Right lung (tissue), 5 donors: ENCODE measurements around the gene ENAM. TPM values are rescaled to one million over a fixed set of nuclear protein-coding genes. Genes with fewer than 3 reads are reported as not detected.
"Not testable (repeated sequence)": the region's sequence is repeated elsewhere in the genome, so short reads cannot be mapped to it uniquely, and the experiment has no call there.

Experiments
- DNase-seq, 2 donors: peaks; one replicate each; pipeline ENCODE4 v3.0.0-alpha.2; 2013
- polyA plus RNA-seq, 5 donors: library from polyadenylated mRNA; unstranded; fragments of 120-200 nt; gene quantifications; one replicate each; pipeline versions ENCODE4 v1.2.1 to v1.2.3, GENCODE V29; 2013; ENCODE audit warnings: inconsistent platforms in 1 of 5, low replicate concordance in 1 of 5; ENCODE audit not compliant: insufficient read length in 5 of 5, insufficient read depth in 1 of 5

Gene ENAM
- polyA plus RNA-seq, 5 donors, result 0.14 to 0.84 (median 0.42) TPM

- no peak for DNase-seq
Measured at GRCh38 chr4:70674731-70675130, 46.2 kb downstream of the ENAM start.

DNA sequence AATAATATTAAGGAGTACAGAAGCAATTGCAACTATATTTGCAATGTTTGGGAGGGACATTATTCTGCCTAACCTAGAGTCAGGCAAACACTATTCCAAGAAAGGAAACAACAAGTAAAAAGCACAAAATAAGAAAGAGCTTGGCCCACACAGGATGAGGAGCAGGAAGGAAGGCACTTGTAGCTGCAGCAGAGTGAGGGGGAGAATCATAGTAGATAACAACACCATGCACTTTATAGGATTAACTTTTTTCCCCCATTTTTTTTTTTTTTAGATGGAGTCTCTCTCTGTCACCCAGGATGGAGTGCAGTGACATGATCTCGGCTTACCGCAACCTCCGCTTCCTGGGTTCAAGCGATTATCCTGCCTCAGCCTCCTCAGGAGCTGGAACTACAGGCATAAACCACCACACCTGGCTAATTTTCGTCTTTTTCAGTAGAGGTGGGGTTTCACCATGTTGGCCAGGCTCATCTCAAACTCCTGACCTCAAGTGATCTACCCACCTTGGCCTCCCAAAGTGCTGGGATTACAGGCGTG lies 48.1 kb downstream of the ENAM start:
- no peak for DNase-seq

DNA sequence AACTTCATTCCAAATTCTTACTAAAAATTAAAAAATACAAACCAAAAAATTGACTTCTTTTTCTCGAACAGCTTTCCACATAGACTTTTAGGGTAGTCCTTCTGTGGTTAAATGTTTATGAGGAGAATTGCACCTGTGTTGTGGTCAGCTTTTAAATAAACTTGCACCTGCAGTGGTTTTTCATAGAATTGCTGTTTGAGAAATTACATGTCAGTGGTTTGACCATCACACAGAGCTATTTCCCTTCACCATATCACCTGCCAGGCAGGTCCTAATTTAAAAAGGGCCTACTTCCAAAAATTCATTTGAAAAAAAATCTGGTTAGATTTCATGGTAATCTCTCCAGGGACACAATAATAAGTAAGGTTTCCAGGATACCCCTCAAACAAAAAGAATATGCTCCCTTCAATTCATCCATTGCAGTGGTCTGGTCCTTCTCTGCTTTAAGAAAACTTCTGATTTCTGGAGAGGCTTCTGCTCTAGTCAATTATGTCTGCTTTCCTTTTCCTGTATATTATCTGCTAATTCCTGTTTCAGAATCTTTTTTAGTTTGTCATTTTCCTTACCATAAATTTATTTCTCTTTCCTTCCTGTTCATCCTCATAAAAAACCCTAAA lies 49.9 kb downstream of the ENAM start:
- DNase-seq, result no peak

- peak; percentile 57 to 62 for DNase-seq
Measured at GRCh38 chr4:70680934-70681333, 52.4 kb downstream of the ENAM start.

DNA sequence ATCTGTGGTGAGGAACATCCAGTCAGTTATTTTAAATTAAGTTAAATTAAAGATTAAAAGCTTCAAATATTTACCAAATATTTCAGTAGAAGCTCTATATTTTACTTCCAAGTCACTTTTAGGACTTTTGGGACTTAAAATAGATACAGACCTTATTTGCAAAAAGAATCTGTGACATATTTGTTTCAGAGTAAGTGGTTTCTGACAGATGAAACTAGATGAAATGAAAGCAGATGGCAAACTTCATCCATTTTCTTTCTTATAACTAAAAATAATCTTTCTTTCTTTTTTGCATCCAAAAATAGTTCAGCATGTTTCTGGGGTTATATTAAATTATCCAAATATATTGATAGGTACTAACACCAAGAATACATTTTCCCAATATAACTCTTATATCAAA lies 53.2 kb downstream of the ENAM start:
- DNase-seq, result no peak

GRCh38 chr4:70682142-70682541 lies 53.6 kb downstream of the ENAM start:
- DNase-seq, result not testable (repeated sequence)

DNA sequence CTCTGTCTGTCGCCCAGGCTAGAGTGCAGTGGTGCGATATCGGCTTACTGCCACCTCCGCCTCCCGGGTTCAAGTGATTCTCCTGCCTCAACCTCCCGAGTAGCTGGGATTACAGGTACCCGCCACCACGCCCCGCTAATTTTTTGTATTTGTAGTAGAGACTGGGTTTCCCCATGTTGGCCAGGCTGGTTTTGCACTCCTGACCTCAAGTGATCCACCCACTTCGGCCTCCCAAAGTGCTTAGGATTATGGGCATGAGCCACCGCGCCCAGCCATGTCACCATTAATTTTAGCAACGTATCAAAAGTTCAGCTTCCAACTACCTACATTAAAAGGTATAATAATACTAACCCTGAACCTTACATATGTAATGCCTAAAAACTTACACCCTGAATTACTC lies 58.8 kb downstream of the ENAM start:
- no peak for DNase-seq

DNA sequence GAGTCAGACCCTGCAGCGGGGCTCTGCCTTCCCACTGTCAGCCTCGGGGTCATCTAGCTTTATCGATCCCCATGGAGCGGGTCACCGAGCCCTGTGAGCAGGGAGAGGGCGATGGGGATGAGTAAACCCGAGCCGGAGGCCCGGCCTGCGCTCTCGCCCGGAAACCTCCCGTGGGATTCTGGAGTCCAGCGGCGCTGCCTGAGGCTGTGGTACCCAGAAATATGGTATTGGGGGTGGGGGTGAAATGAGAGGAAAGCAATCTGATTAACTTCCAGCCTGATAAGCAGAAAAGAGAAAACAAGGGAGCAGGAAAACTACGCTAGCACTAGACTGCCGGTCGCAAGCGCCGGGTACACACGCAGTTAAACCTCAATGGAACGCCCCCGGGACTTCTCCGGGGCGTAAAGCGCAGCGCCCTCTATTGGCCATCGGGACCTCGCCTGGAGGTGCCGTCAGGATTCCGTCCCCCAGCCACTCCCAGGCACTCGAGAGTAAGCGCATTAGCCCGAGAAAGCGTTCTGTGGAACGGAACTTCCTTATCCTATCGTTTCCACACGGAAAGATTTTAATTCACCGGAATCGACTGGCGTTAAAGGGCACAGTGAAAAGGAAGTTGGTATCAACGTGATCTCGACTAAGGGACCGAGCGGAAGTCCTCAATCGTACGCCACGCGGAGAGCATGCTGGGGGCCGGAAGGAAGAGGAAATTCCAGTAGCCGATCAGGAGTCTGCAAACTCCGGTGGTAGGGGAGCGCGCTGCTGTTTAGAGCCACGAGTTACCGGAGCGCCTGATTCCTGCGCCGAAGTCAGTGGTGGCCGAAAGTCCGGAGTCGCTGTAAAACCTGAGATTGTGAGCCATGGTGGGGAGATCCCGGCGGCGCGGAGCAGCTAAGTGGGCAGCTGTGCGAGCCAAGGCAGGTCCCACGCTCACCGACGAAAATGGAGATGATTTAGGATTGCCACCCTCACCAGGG lies 59.6 kb downstream of the ENAM start, which contains the start of gene UTP3:
TSS of gene UTP3 (plus strand) at position 712 of the 974 bp plus-strand sequence. CDS start at position 858, 146 bp downstream.
- peak; percentile 97 to 98 for DNase-seq

- no peak for DNase-seq
Measured at GRCh38 chr4:70688795-70689231, 60.3 kb downstream of the ENAM start.

DNA sequence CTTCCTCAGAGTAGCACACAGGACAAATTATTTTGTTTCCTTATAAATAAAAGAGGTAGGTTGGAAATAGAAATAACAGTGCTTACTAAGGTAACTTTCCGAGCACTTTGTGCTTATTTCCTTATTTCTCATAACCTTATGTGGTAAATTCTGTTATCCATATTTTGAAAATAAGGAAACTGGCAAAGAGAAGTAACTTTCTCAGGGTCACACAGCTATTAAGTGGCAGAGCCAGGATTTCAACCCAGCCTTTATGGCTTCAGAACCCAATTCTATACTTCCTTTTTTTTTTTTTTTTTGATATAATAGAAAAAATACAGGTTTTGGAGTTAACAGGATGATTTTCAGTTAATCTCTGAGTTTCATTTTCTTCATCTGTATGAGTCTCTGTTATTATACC lies 63.1 kb downstream of the ENAM start:
- DNase-seq, result no peak

DNA sequence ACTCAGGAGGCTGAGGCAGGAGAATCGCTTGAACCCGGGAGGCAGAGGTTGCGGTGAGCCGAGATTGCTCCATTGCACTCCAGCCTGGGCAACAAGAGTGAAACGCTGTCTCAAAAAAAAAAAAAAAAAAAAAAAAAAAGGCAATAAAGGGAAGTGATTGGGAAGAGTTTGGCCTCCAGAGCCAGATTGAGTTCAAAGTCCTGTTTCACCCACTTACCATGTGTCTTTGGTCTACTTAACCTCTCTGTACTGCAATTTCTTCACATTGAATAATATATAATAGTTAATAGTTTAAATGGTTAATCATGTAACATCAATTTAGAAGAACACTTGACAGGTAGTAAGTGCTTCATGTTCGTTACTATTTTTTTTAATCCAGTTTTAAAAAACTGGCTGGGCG lies 66.1 kb downstream of the ENAM start:
- not testable (repeated sequence) for DNase-seq

Other genes with a start within 250 kb of the ENAM start
- gene SMR3B, start 245.6 kb upstream of the ENAM start, polyA plus RNA-seq, result not detected
- gene OPRPN, start 230.8 kb upstream of the ENAM start, polyA plus RNA-seq, result not detected
- gene MUC7, start 156.5 kb upstream of the ENAM start, polyA plus RNA-seq, result not detected
- gene AMTN, start 110.2 kb upstream of the ENAM start, polyA plus RNA-seq, result under 1 TPM in 2 of 5 donors, not detected in 3; 0.49 to 0.58 TPM
- gene AMBN, start 36.5 kb upstream of the ENAM start, polyA plus RNA-seq, result not detected
- gene JCHAIN, start 37.8 kb downstream of the ENAM start, polyA plus RNA-seq, result 1 to 10 TPM; 1.9 to 4.1 (median 2.2) TPM
- gene UTP3, start 59.8 kb downstream of the ENAM start, polyA plus RNA-seq, result 10 to 100 TPM; 27.9 to 37.2 (median 34.8) TPM
- gene RUFY3, start 93.2 kb downstream of the ENAM start, polyA plus RNA-seq, result 100 to 1,000 TPM; 104 to 151 (median 137) TPM
- 100 to 1,000 TPM; 122 to 138 (median 133) TPM for gene GRSF1, start 211.1 kb downstream of the ENAM start, polyA plus RNA-seq